Measurements from ENCODE around the gene RHOT2. TPM values are rescaled to one million over a fixed set of nuclear protein-coding genes. Genes with fewer than 3 reads are reported as not detected.
A peak's percentile ranks its signal among the peaks of the same experiment; 100 is the strongest.

RHOT2 gene
- total RNA-seq, 1 experiment from 2014 or later: 98.5 TPM

- peaks cover 21% of the 10 kb centered on the region for H3K79me2 ChIP-seq (ENCODE audit: insufficient read depth, low read length)
- H3K9ac ChIP-seq (ENCODE audit: low read length): peak within 1 kb of the TSS; percentile 98
- no peaks in the 10 kb centered on the region for H3K9me3 ChIP-seq (ENCODE audit: control insufficient read depth in 1 of 2, insufficient read depth in 1 of 2, low read depth in 1 of 2, low read length in 2 of 2)
- H3K27me3 ChIP-seq (ENCODE audit: insufficient read depth, low read length): no peaks in the 10 kb centered on the region
- H4K20me1 ChIP-seq (ENCODE audit: insufficient read depth): peaks cover 3% of the 10 kb centered on the region; the same call in 1 of the 2 replicates
- RAD21 ChIA-PET (ENCODE audit: low non-redundant PET in 1 of 2, low total read pairs in 2 of 2, uncharacterized antibody in 2 of 2, unreplicated experiment in 2 of 2): interaction anchor here in 1 of 2 experiments (1.0 kb wide), 1 partner anchor 67 kb away, joined by 3 read pairs; the partner anchor contains the start of genes CHTF18 and RPUSD1
- no TSS peak for BruUV-seq (replicated peaks)
- no peak for DNase-seq (ENCODE audit: low read depth, low spot score)
- POLR2A ChIA-PET: interaction anchor here (0.6 to 1.4 kb wide), 5 partner anchors 9 to 368 kb away, joined by 3 to 7 read pairs (median 5); partner anchors contain the start of genes CIAO3 and MSLN
- H3K4me2 ChIP-seq (ENCODE audit: low read length): peak within 1 kb of the TSS; percentile 80
- H3K9me2 ChIP-seq (ENCODE audit: insufficient read depth): no peaks in the 10 kb centered on the region
- peak within 1 kb of the TSS; percentile 100 for H3K27ac ChIP-seq (ENCODE audit: low read depth, low read length)
- ATAC-seq: peak; percentile 71
- H3K4me1 ChIP-seq (ENCODE audit: control insufficient read depth in 1 of 2, insufficient read depth in 2 of 2, low read length in 2 of 2): peaks cover 33 to 68% of the 10 kb centered on the region in 2 experiments
- H3K4me3 ChIP-seq (replicated peaks in 1 of 2; ENCODE audit: low read depth in 1 of 2, low read length in 2 of 2): peak within 1 kb of the TSS; percentile 82 to 87
- intact Hi-C loops (cut with micrococcal nuclease): no loop called here
- CTCF ChIA-PET: interaction anchor here (0.7 to 2.6 kb wide), 5 partner anchors 9 to 336 kb away, joined by 3 to 11 read pairs (median 6); partner anchors contain the start of gene MSLN
- H3K36me3 ChIP-seq (ENCODE audit: control insufficient read depth in 1 of 2, insufficient read depth in 2 of 2, low read length in 2 of 2): no peaks in the 10 kb centered on the region
- H2AFZ ChIP-seq (ENCODE audit: low read depth, low read length, poor library complexity, severe bottlenecking): no peak within 1 kb of the TSS
- peak; percentile 32 for TF ChIP-seq TCF7L2 (IDR thresholded peaks at IDR 0.05; ENCODE audit: borderline replicate concordance, extremely low read depth, insufficient read depth, insufficient read length)
- no peak for TF ChIP-seq SP1 (IDR thresholded peaks at IDR 0.05; ENCODE audit: low read depth)
- TF ChIP-seq CBX3 (IDR thresholded peaks at IDR 0.05; ENCODE audit: low read depth): no peak
- TF ChIP-seq REST (IDR thresholded peaks at IDR 0.05; ENCODE audit: low read depth): no peak
- peak; percentile 93 for TF ChIP-seq ZFX (IDR thresholded peaks at IDR 0.05)
- no peak for TF ChIP-seq ATF3 (IDR thresholded peaks at IDR 0.05)
- peak; percentile 90 for TF ChIP-seq POLR2A (IDR thresholded peaks at IDR 0.05; ENCODE audit: borderline replicate concordance, extremely low read depth, insufficient read depth, insufficient read length)
- no peak for TF ChIP-seq SIN3A (IDR thresholded peaks at IDR 0.05; ENCODE audit: low read depth)
- TF ChIP-seq MAX (IDR thresholded peaks at IDR 0.05): no peak
- TF ChIP-seq YY1 (IDR thresholded peaks at IDR 0.05; ENCODE audit: extremely low read depth, insufficient replicate concordance, low read depth, low read length): peak; percentile 30
- TF ChIP-seq EZH2 (IDR thresholded peaks at IDR 0.05): no peak
- no peak for TF ChIP-seq ZNF274 (IDR thresholded peaks at IDR 0.05; ENCODE audit: low read depth, low read length)
- TF ChIP-seq CEBPB (IDR thresholded peaks at IDR 0.05; ENCODE audit: low read depth): no peak
- peak; percentile 81 for TF ChIP-seq POLR2AphosphoS5 (IDR thresholded peaks at IDR 0.05; ENCODE audit: low read depth, low read length)
- no peak for TF ChIP-seq CTCF (IDR thresholded peaks at IDR 0.05 in 2 of 3, conservative IDR thresholded peaks at IDR 0.05 in 1 of 3; ENCODE audit: borderline replicate concordance in 1 of 3, insufficient read depth in 1 of 3, low read depth in 2 of 3, low read length in 2 of 3)
- no peak for TF ChIP-seq EZH2phosphoT487 (IDR thresholded peaks at IDR 0.05; ENCODE audit: borderline replicate concordance)
- no peak for TF ChIP-seq ELF1 (IDR thresholded peaks at IDR 0.05; ENCODE audit: borderline replicate concordance, low read depth)
- TF ChIP-seq SRF (IDR thresholded peaks at IDR 0.05; ENCODE audit: low read depth): no peak
- TF ChIP-seq FOSL1 (IDR thresholded peaks at IDR 0.05; ENCODE audit: low read depth): no peak
Observed at GRCh38 chr16:720990-721764, 53.2 kb downstream of the RHOT2 start, which contains the start of gene ANTKMT. Gene ANTKMT, plus strand, starts transcription at chr16:721146. Its CDS starts 129 bp downstream, at chr16:721275.

Measured in HCT116 (cell line).